HEK293 (cell line): Measurements from ENCODE around the gene C1orf167.

Source experiments
- ZFP37 ChIP-seq: fragments of 450-650 bp; formaldehyde crosslinking; IDR thresholded peaks from 2 replicates; pipeline ENCODE4 v1.5.1; 2016; ENCODE audit warnings: missing biosample characterization, missing genetic modification characterization
- ZNF169 ChIP-seq: fragments of 450-650 bp; formaldehyde crosslinking; IDR thresholded peaks from 2 replicates; pipeline ENCODE4 v1.5.1; 2016; ENCODE audit warnings: missing biosample characterization, missing genetic modification characterization
- ZNF571 ChIP-seq: fragments of 450-650 bp; formaldehyde crosslinking; IDR thresholded peaks from 2 replicates; pipeline ENCODE4 v1.5.0; 2017; ENCODE audit warnings: missing biosample characterization, missing genetic modification characterization
- TF ChIP-seq, protein P1 (sequence below): fragments of 450-650 bp; formaldehyde crosslinking; IDR thresholded peaks from 2 replicates; pipeline ENCODE4 v1.5.1; 2016; ENCODE audit warnings: missing biosample characterization, missing genetic modification characterization
- TF ChIP-seq, protein P2 (sequence below): fragments of 450-650 bp; formaldehyde crosslinking; IDR thresholded peaks from 2 replicates; pipeline ENCODE4 v1.5.1; 2016; ENCODE audit warnings: missing biosample characterization, missing genetic modification characterization, low read depth
- TF ChIP-seq, protein P3 (sequence below): fragments of 450-650 bp; formaldehyde crosslinking; IDR thresholded peaks from 2 replicates; pipeline ENCODE4 v1.5.1; 2016; ENCODE audit warnings: missing biosample characterization, missing genetic modification characterization

DNA sequence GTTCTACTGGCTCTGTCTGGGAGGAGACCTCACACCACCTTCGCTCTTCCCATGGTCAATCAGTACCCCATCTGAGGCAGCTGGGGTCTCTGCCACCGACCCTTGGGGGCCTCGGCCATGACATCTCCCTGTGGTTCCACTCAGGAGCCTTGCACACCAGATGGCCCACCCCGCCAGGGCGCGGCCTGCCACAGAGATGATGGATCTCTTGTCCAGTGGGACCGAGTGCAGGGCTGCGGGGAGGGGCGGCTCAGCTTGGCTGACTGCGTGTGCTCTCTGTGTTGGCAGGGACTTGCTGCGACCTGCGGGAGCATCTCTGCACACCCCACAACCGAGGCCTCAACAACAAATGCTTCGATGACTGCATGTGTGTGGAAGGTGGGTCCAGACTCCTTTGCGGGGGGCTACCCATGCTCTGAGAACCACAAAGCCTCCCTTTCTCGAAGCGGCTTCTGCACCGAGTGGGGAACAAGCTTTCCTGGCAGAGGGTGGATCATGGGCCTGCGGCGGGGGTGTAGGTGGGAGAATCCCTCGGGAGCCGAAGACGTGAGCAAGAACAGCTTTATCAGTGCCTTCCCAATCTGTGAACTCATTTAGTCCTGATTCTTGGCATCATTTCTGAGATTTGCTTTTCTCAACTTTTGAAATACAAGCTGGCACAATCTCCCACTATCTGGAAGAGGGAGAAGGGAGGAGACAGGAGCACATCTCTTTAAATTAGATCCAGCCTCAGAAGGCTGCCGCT, 47.0 kb upstream of the C1orf167 start:
- TF ChIP-seq ZNF169 (tag by site-specific recombination) (no peak), ZFP37 (tag by site-specific recombination) (no peak), ZNF571 (no peak)
- TF ChIP-seq, protein P1, sequence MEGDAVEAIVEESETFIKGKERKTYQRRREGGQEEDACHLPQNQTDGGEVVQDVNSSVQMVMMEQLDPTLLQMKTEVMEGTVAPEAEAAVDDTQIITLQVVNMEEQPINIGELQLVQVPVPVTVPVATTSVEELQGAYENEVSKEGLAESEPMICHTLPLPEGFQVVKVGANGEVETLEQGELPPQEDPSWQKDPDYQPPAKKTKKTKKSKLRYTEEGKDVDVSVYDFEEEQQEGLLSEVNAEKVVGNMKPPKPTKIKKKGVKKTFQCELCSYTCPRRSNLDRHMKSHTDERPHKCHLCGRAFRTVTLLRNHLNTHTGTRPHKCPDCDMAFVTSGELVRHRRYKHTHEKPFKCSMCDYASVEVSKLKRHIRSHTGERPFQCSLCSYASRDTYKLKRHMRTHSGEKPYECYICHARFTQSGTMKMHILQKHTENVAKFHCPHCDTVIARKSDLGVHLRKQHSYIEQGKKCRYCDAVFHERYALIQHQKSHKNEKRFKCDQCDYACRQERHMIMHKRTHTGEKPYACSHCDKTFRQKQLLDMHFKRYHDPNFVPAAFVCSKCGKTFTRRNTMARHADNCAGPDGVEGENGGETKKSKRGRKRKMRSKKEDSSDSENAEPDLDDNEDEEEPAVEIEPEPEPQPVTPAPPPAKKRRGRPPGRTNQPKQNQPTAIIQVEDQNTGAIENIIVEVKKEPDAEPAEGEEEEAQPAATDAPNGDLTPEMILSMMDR (tag by site-specific recombination), result no peak
- TF ChIP-seq, protein P2, sequence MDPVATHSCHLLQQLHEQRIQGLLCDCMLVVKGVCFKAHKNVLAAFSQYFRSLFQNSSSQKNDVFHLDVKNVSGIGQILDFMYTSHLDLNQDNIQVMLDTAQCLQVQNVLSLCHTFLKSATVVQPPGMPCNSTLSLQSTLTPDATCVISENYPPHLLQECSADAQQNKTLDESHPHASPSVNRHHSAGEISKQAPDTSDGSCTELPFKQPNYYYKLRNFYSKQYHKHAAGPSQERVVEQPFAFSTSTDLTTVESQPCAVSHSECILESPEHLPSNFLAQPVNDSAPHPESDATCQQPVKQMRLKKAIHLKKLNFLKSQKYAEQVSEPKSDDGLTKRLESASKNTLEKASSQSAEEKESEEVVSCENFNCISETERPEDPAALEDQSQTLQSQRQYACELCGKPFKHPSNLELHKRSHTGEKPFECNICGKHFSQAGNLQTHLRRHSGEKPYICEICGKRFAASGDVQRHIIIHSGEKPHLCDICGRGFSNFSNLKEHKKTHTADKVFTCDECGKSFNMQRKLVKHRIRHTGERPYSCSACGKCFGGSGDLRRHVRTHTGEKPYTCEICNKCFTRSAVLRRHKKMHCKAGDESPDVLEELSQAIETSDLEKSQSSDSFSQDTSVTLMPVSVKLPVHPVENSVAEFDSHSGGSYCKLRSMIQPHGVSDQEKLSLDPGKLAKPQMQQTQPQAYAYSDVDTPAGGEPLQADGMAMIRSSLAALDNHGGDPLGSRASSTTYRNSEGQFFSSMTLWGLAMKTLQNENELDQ (tag by site-specific recombination), result no peak
- TF ChIP-seq, protein P3, sequence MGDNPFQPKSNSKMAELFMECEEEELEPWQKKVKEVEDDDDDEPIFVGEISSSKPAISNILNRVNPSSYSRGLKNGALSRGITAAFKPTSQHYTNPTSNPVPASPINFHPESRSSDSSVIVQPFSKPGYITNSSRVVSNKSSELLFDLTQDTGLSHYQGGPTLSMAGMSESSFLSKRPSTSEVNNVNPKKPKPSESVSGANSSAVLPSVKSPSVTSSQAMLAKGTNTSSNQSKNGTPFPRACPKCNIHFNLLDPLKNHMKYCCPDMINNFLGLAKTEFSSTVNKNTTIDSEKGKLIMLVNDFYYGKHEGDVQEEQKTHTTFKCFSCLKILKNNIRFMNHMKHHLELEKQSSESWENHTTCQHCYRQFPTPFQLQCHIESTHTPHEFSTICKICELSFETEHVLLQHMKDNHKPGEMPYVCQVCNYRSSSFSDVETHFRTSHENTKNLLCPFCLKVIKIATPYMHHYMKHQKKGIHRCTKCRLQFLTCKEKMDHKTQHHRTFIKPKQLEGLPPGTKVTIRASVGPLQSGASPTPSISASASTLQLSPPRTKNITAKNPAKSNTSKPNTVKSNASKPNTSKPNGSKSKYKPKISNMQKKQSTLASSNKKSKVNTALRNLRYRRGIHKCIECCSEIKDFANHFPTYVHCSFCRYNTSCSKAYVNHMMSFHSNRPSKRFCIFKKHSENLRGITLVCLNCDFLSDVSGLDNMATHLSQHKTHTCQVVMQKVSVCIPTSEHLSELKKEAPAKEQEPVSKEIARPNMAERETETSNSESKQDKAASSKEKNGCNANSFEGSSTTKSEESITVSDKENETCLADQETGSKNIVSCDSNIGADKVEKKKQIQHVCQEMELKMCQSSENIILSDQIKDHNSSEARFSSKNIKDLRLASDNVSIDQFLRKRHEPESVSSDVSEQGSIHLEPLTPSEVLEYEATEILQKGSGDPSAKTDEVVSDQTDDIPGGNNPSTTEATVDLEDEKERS (tag by site-specific recombination), result no peak
